NCI-H226 (cell line): ENCODE data around the gene CDK5RAP3.
A peak's percentile ranks its signal among the peaks of the same experiment; 100 is the strongest.
"Not testable (repeated sequence)": the region's sequence is repeated elsewhere in the genome, so short reads cannot be mapped to it uniquely, and the experiment has no call there.

Experiments used
- DNase-seq: peaks from one replicate; pipeline ENCODE4 v3.0.0-alpha.2; 2015

The CDK5RAP3 gene

DNA sequence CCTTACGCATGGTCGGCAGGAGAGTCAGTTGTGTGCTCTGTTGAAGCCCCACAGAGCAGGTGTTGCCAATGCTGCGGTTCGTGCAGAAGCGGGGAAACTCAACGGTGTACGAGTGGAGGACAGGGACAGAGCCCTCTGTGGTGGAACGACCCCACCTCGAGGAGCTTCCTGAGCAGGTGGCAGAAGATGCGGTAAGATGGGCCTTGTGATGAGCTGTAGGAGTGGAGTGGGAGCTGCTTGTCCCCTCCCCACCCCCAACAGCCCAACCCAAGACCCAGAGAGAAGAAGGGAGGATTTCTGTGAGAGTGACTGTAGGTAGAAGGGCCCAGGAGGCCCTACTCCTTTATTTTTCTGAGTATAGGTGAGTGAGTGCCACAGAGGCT lies 4.9 kb downstream of the CDK5RAP3 start:
- no peak for DNase-seq

GRCh38 chr17:47978324-47978723 lies 7.4 kb downstream of the CDK5RAP3 start:
- DNase-seq: no peak

DNA sequence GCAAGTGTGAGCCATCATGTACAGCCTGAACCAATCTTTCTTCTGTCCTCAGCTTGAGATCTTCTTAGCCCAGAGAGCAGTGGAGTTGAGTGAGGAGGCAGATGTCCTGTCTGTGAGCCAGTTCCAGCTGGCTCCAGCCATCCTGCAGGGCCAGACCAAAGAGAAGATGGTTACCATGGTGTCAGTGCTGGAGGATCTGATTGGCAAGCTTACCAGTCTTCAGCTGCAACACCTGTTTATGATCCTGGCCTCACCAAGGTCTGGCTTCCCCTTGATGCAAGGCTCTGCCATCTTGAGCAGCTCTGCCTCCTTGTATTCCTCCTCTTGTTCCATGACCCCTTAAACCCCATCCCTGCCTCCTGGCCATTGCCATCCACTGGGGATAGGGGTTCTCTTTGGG lies 9.6 kb downstream of the CDK5RAP3 start:
- no peak for DNase-seq

DNA sequence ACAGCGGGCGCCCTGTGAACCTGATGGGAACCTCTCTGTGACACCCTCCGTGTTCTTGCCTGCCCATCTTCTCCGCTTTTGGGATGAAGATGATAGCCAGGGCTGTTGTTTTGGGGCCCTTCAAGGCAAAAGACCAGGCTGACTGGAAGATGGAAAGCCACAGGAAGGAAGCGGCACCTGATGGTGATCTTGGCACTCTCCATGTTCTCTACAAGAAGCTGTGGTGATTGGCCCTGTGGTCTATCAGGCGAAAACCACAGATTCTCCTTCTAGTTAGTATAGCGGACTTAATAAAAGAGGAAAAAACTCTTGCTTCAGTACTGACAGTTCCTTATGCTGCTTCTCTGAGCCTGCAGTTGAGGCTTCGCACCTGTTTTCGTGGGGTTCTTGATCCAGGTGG lies 10.5 kb downstream of the CDK5RAP3 start:
- DNase-seq: no peak

DNA sequence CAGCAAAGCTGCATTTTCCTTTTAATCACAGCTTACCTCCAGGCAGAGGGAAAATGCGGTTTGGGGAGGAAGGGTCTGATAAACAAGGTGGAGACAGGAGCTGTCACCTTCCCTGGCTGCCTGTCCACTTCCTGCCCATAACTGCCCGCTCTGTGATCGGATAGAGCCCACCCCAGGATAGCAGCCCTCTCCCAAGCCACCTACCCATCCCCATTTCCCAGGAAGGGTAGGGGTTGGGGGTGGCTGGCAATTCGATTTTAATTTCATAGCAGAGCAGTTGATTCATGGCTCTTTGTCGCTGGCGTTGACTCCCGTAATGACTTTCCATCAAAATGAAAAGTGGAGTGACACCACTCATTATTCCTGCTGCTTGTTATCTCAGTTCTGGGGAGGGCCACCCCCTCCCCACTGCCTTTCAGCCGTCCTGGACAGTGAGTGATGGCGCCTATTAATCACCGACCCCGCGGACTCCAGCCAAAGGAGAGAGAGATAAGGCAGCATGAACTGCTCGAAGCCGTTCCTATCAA lies 11.2 kb downstream of the CDK5RAP3 start:
- DNase-seq: no peak

- DNase-seq: no peak
These were observed 11.9 kb downstream of the CDK5RAP3 start for GRCh38 chr17:47982645-47983390.

DNA sequence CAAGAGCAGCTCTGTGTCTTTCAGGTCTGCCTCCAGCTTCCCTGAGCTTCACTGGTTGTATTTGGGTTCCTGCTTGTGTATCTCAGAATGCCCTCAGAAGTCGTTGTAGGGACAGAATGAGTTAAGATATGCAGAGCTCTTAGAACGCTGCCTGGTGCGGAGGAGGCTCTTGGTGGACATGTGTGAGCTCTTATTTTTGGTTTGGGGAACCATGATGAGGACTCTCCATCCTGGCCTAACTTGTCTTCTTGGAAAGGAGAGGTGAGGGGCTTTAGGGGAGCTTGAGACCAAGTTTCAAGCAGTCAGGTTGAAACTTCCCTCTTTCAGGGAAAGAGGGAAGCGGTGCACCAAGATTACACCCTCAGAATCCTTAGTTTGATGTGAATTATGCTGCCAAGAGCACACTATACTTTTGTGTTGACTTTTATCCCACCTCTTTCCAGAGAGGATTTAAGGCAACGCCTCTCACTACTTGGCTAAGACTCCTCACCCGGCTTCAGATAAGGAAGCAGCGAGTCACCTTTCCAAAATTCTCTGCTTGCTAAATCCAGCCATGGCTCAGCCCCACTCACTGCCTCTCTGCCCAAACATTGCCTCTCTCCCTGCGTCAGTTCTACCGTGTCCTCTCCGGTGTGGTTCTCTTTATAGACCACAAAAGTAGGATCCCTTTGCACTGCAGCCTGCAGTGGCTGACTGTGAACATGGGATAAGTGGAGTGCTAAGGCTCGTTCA lies 12.7 kb downstream of the CDK5RAP3 start:
- peak; percentile 38 for DNase-seq

DNA sequence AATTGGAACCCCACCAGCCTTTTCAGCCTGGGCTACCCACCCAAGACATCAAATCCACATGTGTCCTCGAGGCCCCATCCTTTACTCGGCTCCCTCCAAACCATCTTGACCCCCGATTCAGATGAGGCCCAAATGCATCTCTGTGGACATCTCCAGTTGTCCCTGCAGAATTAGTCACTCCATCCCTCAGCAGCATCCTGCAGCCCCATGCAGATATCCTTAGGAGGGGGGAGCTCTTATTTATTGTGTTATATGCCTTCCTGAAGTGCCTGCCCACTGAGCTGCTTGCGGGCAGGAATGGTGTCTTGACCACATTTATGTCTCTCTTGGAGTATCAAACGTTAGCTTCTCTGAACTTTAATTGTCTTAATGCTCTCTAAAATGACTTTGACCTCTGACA lies 15.6 kb downstream of the CDK5RAP3 start:
- DNase-seq: no peak

- no peak for DNase-seq
These were observed 16.4 kb downstream of the CDK5RAP3 start for GRCh38 chr17:47987240-47987835.

GRCh38 chr17:47988445-47988844 lies 17.5 kb downstream of the CDK5RAP3 start:
- DNase-seq: not testable (repeated sequence)

DNA sequence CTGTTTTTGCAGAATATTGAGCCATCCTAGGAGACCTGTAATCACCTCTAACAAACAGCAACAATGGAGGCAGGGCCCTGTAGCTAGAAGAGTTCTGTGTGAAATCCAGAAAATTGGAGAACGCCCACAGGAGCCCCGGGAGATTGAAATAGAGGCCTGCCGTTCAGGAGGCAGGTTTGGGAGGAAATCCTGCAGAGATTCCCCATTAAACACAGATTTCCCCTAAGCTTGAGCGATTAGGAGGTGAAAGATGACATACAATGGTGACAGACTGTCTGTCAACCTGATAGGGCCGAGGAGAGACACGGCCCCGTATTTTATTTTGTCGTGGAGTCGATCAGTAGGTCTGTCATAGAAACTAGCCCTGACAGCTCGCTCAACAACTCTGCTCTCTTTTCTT lies 18.2 kb downstream of the CDK5RAP3 start:
- DNase-seq: no peak

GRCh38 chr17:47989700-47990099 lies 18.8 kb downstream of the CDK5RAP3 start:
- DNase-seq: peak; percentile 26

GRCh38 chr17:47990962-47991731 lies 20.2 kb downstream of the CDK5RAP3 start:
- no peak for DNase-seq

GRCh38 chr17:47992216-47992615 lies 21.3 kb downstream of the CDK5RAP3 start:
- no peak for DNase-seq

- no peak for DNase-seq
These were observed 22.2 kb downstream of the CDK5RAP3 start for GRCh38 chr17:47993031-47993564.

GRCh38 chr17:47993964-47994363 lies 23.1 kb downstream of the CDK5RAP3 start:
- DNase-seq: no peak

DNA sequence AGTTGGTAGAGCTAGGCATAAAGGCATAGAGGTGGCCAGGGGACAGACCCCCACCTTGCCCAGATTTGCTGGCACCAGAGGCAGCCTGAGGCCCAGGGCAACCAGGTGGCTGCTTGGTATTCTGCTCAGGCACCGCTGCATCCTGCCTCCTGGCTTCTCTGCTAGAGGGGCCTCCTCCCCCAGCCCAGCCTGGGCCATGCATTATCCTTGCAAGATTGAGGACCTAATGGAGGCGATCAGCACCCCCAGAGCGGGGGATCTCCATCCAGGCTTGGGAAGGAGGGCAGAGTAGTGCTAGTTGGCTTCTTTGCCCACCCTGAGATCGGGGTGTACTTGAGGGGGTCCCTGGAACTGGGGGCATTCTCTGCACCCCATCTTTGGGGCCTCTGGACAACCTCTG lies 23.8 kb downstream of the CDK5RAP3 start:
- DNase-seq: no peak

GRCh38 chr17:47995241-47995935 lies 24.5 kb downstream of the CDK5RAP3 start:
- DNase-seq: no peak

DNA sequence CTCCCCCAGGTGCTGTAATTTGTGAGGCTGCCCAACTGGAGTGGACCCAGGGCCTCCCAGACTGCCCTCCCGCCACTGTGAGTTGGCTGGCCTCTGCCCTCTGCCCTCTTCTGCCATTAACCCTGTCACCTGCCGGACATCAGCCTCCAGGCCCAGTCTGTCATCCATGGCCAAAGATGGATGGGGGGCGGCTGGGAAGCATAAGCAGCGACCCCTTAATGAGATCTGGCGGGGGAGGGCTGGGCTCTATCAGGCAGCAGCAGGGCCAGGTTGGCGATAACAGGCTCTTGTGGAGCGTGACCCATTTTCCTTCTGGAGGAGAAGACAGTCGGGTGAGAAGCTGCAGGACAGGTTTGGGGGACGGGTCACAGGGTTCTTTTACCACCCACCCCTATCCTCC lies 25.3 kb downstream of the CDK5RAP3 start:
- no peak for DNase-seq

DNA sequence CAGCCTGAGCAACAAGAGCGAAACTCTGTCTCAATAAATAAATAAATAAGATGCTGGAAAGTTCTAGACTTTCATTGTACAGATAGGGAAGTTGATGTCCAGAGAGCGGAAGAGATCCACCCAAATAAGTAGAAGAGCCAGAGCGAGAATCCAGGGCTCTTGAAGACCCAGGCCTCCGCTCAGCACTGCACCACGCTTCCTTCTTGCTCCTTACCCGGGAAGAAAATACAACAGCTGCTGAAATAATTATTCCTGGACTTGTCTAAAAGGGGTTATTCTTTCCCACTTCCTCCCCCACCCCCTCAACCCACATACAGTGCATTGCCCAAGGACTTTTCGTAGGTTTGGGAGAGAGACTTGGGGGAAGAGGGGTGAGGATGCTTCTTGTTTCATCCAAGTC lies 26.7 kb downstream of the CDK5RAP3 start:
- DNase-seq: no peak

DNA sequence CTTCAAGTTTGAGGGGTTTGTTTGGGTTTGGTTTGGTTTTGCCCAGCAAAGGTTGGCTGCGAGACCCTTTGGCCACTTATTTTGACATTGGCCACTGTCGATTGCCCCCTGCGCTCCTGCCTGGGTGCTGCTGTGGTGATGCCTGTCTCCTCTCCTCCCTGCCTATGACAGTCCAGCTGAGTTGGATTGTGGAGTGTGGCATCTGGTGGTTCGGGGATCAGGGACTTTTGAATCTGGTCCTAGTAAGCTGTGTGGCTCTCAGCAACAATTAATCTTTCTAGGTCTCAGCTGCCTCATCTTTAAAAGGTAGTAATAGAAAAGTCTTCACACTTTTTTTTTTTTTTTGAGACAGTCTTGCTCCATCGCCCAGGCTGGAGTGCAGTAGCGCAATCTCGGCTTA lies 27.1 kb downstream of the CDK5RAP3 start:
- no peak for DNase-seq

DNA sequence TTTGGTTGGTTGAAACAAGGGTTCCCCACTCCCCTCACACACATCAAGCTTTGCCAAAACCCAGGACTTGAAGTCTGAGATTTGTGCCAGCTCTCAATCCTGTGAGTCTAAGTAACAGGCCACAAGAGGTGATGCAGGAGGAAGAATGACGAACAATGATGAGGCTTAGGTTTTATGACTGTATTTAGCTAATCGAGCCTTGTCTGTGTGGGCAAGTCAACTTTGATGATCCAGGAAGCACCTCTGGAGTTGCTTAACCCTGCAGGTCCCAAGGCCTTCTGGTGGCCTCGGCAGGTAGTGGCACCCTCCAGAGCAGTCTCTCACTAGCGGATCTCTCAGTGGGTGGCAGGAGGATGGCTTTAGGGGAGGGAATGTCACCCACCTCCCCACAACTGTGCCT lies 28.7 kb downstream of the CDK5RAP3 start:
- DNase-seq: no peak
